Measurements from ENCODE around the gene HACD4. TPM values are rescaled to one million over a fixed set of nuclear protein-coding genes. Genes with fewer than 3 reads are reported as not detected.
"Not testable (repeated sequence)": the region's sequence is repeated elsewhere in the genome, so short reads cannot be mapped to it uniquely, and the experiment has no call there.

The HACD4 gene
- total RNA-seq, 1 donor from 2014 or later: 2.2 TPM

- Mint-ChIP-seq H3K27ac (no peak overlapping the region), H3K4me1 (ENCODE audit: low read depth) (peaks cover 5% of the 10 kb centered on the region), H3K9me3 (no peaks in the 10 kb centered on the region), H3K27me3 (ENCODE audit: low read depth) (no peaks in the 10 kb centered on the region), H3K36me3 (ENCODE audit: low read depth) (peaks cover 21% of the 10 kb centered on the region), H3K4me3 (ENCODE audit: low read depth) (no peak overlapping the region)
- intact Hi-C loops (cut with micrococcal nuclease): no loop called here
- DNase-seq (ENCODE audit: low spot score): no peak
Measured at GRCh38 chr9:20980832-20981455, 50.5 kb downstream of the HACD4 start.

GRCh38 chr9:20978249-20978648 lies 53.2 kb downstream of the HACD4 start:
- Mint-ChIP-seq H3K27me3 (ENCODE audit: low read depth) (no peaks in the 10 kb centered on the region), H3K4me1 (ENCODE audit: low read depth) (peaks cover 6% of the 10 kb centered on the region), H3K36me3 (ENCODE audit: low read depth) (peaks cover 21% of the 10 kb centered on the region), H3K27ac (no peak overlapping the region), H3K4me3 (ENCODE audit: low read depth) (no peak overlapping the region), H3K9me3 (no peaks in the 10 kb centered on the region)
- intact Hi-C loops (cut with micrococcal nuclease): no loop called here
- no peak for DNase-seq (ENCODE audit: low spot score)

- DNase-seq (ENCODE audit: low spot score); H3K4me3 Mint-ChIP-seq (ENCODE audit: low read depth); H3K9me3 Mint-ChIP-seq; H3K27me3 Mint-ChIP-seq (ENCODE audit: low read depth); H3K4me1 Mint-ChIP-seq (ENCODE audit: low read depth); H3K27ac Mint-ChIP-seq; intact Hi-C loops (cut with micrococcal nuclease): not testable (repeated sequence)
- peaks cover 21% of the 10 kb centered on the region for H3K36me3 Mint-ChIP-seq (ENCODE audit: low read depth)
Measured at GRCh38 chr9:20974191-20974938, 57.1 kb downstream of the HACD4 start.

GRCh38 chr9:20973246-20973947 lies 58.0 kb downstream of the HACD4 start:
- H3K36me3 Mint-ChIP-seq (ENCODE audit: low read depth): peaks cover 21% of the 10 kb centered on the region
- H3K4me1 Mint-ChIP-seq (ENCODE audit: low read depth); intact Hi-C loops (cut with micrococcal nuclease); H3K4me3 Mint-ChIP-seq (ENCODE audit: low read depth); H3K9me3 Mint-ChIP-seq; H3K27me3 Mint-ChIP-seq (ENCODE audit: low read depth); H3K27ac Mint-ChIP-seq; DNase-seq (ENCODE audit: low spot score): not testable (repeated sequence)

GRCh38 chr9:20972684-20973083 lies 58.8 kb downstream of the HACD4 start:
- Mint-ChIP-seq H3K36me3 (ENCODE audit: low read depth) (peaks cover 21% of the 10 kb centered on the region), H3K9me3 (no peaks in the 10 kb centered on the region), H3K4me1 (ENCODE audit: low read depth) (peaks cover 2% of the 10 kb centered on the region), H3K27ac (no peak overlapping the region), H3K4me3 (ENCODE audit: low read depth) (no peak overlapping the region), H3K27me3 (ENCODE audit: low read depth) (no peaks in the 10 kb centered on the region)
- intact Hi-C loops (cut with micrococcal nuclease): no loop called here
- DNase-seq (ENCODE audit: low spot score): no peak

GRCh38 chr9:20962536-20963225 lies 68.8 kb downstream of the HACD4 start:
- Mint-ChIP-seq H3K9me3 (no peaks in the 10 kb centered on the region), H3K4me1 (ENCODE audit: low read depth) (peaks cover 5% of the 10 kb centered on the region), H3K27ac (no peak overlapping the region), H3K36me3 (ENCODE audit: low read depth) (peaks cover 20% of the 10 kb centered on the region), H3K27me3 (ENCODE audit: low read depth) (no peaks in the 10 kb centered on the region), H3K4me3 (ENCODE audit: low read depth) (no peak overlapping the region)
- DNase-seq (ENCODE audit: low spot score): no peak
- intact Hi-C loops (cut with micrococcal nuclease): no loop called here

- no peaks in the 10 kb centered on the region for H3K9me3 Mint-ChIP-seq
- no peaks in the 10 kb centered on the region for H3K4me1 Mint-ChIP-seq (ENCODE audit: low read depth)
- intact Hi-C loops (cut with micrococcal nuclease): no loop called here
- no peak overlapping the region for H3K27ac Mint-ChIP-seq
- H3K27me3 Mint-ChIP-seq (ENCODE audit: low read depth): no peaks in the 10 kb centered on the region
- H3K4me3 Mint-ChIP-seq (ENCODE audit: low read depth): no peak overlapping the region
- peaks cover 40% of the 10 kb centered on the region for H3K36me3 Mint-ChIP-seq (ENCODE audit: low read depth)
- no peak for DNase-seq (ENCODE audit: low spot score)
Measured at GRCh38 chr9:20950707-20951106, 80.7 kb downstream of the HACD4 start.

Other genes with a start within 250 kb of the HACD4 start
- gene IFNB1, start 46.3 kb upstream of the HACD4 start, total RNA-seq: not detected in 2 replicates
- not detected in 2 replicates for gene IFNW1, start 110.2 kb upstream of the HACD4 start, total RNA-seq
- gene IFNA21, start 135.0 kb upstream of the HACD4 start, total RNA-seq: not detected in 2 replicates
- not detected in 2 replicates for gene IFNA4, start 155.9 kb upstream of the HACD4 start, total RNA-seq
- not detected in 2 replicates for gene IFNA7, start 170.6 kb upstream of the HACD4 start, total RNA-seq
- gene IFNA10, start 175.5 kb upstream of the HACD4 start, total RNA-seq: not detected in 2 replicates
- not detected in 2 replicates for gene IFNA16, start 185.7 kb upstream of the HACD4 start, total RNA-seq
- not detected in 2 replicates for gene IFNA17, start 196.6 kb upstream of the HACD4 start, total RNA-seq
- not detected in 2 replicates for gene IFNA14, start 208.4 kb upstream of the HACD4 start, total RNA-seq

Measured in activated T-helper 2 cell treated with anti-CD3 and anti-CD28 coated beads, Interferon-gamma antibody, Interleukin-2, Interleukin-4, amounts not matched to agents 10 μg/mL and 5 μg/mL and 100 μg/mL, durations not matched to agents 14 hours and 24 hours and 36 hours (primary cell).